Measurements from ENCODE around the gene HSD17B12. TPM values are rescaled to one million over a fixed set of nuclear protein-coding genes. Genes with fewer than 3 reads are reported as not detected.

Gene HSD17B12
- polyA plus RNA-seq, 2 donors: 33.2 to 46.7 TPM

DNA sequence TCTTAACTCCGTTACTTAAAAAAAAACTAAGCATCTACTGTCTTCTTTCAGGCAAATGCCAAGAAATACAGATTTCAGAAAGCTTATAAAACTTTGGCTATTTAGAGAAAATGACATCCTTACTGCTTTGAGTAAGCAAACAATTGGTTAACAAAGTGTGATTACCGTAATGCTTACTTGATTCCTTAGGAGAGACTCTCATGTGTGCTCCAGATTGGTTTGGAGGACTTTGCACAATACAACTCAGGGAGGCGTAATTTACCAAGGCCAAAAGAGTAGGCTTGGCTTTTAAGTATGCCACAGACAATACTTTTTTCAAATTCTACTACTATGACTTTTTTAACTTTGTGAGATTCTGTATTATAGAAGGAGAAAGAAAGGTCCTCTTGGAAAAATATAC, 123.2 kb downstream of the HSD17B12 start:
- WGBS, 2 donors: 65 to 69% methylated on average over 3 of the region's 3 CpGs
- Histone ChIP-seq H3K36me3 (ENCODE audit: control insufficient read depth in 2 of 2, insufficient read depth in 2 of 2, low read length in 1 of 2) (peaks cover 0 to 13% of the 10 kb centered on the region in 2 donors), H3K27ac (ENCODE audit: low read depth in 2 of 2, low read length in 1 of 2) (no peak overlapping the region), H3K4me1 (ENCODE audit: control insufficient read depth in 2 of 2, insufficient read depth in 2 of 2, low read length in 1 of 2) (no peaks in the 10 kb centered on the region), H3K27me3 (ENCODE audit: control insufficient read depth in 1 of 2, insufficient read depth in 2 of 2, low read length in 2 of 2) (no peaks in the 10 kb centered on the region), H3K4me3 (ENCODE audit: low read depth in 1 of 2, low read length in 2 of 2) (no peak overlapping the region), H3K9me3 (ENCODE audit: control insufficient read depth in 2 of 2, insufficient read depth in 1 of 2, low read depth in 1 of 2, low read length in 1 of 2) (no peaks in the 10 kb centered on the region)

- H3K4me3 ChIP-seq (ENCODE audit: low read depth in 1 of 2, low read length in 2 of 2): no peak overlapping the region
- WGBS, 2 donors: 89 to 92% methylated on average over 3 of the region's 3 CpGs
- H3K36me3 ChIP-seq (ENCODE audit: control insufficient read depth in 2 of 2, insufficient read depth in 2 of 2, low read length in 1 of 2): peaks cover 0 to 7% of the 10 kb centered on the region in 2 donors
Measured at GRCh38 chr11:43806976-43807375, 126.4 kb downstream of the HSD17B12 start.

DNA sequence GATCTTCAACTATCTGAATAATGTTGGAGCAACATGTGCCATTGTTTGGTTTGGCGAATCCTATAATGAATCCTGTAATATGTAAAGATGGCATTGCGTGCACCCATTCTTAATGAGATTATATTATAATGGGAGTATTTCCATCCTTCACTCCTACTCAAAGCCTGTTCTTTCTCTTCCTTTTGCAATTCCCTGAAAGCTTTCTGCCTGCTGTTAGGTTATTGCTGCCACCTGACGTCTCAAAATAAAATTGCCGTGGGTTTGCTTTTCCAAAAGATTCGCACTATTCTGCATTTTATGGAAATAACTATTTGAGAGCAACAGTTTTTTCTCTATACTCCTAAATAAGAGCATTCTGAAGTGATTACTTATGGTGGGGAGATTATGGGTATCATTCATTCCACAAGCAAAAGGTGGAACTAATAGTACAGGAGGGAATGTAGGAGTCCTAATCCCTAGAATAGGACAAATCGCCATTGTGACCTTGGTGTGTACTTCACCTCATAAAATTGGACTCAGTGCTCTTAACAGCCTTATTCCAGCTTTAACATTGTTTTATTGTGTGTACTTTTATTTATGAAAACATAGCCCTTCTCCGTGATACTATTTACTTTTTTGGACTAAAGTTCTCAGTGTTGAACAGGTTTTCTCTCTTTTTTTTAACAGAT, 130.5 kb downstream of the HSD17B12 start:
- no peak overlapping the region for H3K27ac ChIP-seq (ENCODE audit: low read depth in 2 of 2, low read length in 1 of 2)
- H3K27me3 ChIP-seq (ENCODE audit: control insufficient read depth in 1 of 2, insufficient read depth in 2 of 2, low read length in 2 of 2): no peaks in the 10 kb centered on the region
- WGBS, 2 donors: 84 to 91% methylated on average over 7 of the region's 7 CpGs

More at GRCh38 chr11:43806976-43807375, 126.4 kb downstream of the HSD17B12 start:
- H3K9me3 ChIP-seq (ENCODE audit: control insufficient read depth in 2 of 2, insufficient read depth in 1 of 2, low read depth in 1 of 2, low read length in 1 of 2): no peaks in the 10 kb centered on the region
- no peaks in the 10 kb centered on the region for H3K4me1 ChIP-seq (ENCODE audit: control insufficient read depth in 2 of 2, insufficient read depth in 2 of 2, low read length in 1 of 2)
- no peaks in the 10 kb centered on the region for H3K27me3 ChIP-seq (ENCODE audit: control insufficient read depth in 1 of 2, insufficient read depth in 2 of 2, low read length in 2 of 2)
- no peak overlapping the region for H3K27ac ChIP-seq (ENCODE audit: low read depth in 2 of 2, low read length in 1 of 2)

GRCh38 chr11:43812471-43812870, 131.9 kb downstream of the HSD17B12 start:
- no peaks in the 10 kb centered on the region for H3K4me1 ChIP-seq (ENCODE audit: control insufficient read depth in 2 of 2, insufficient read depth in 2 of 2, low read length in 1 of 2)
- peaks cover 0 to 3% of the 10 kb centered on the region in 2 donors for H3K36me3 ChIP-seq (ENCODE audit: control insufficient read depth in 2 of 2, insufficient read depth in 2 of 2, low read length in 1 of 2)
- H3K4me3 ChIP-seq (ENCODE audit: low read depth in 1 of 2, low read length in 2 of 2): no peak overlapping the region
- H3K27me3 ChIP-seq (ENCODE audit: control insufficient read depth in 1 of 2, insufficient read depth in 2 of 2, low read length in 2 of 2): no peaks in the 10 kb centered on the region
- H3K27ac ChIP-seq (ENCODE audit: low read depth in 2 of 2, low read length in 1 of 2): no peak overlapping the region
- H3K9me3 ChIP-seq (ENCODE audit: control insufficient read depth in 2 of 2, insufficient read depth in 1 of 2, low read depth in 1 of 2, low read length in 1 of 2): no peaks in the 10 kb centered on the region

More for the DNA sequence above, 130.5 kb downstream of the HSD17B12 start:
- H3K4me3 ChIP-seq (ENCODE audit: low read depth in 1 of 2, low read length in 2 of 2): no peak overlapping the region
- H3K36me3 ChIP-seq (ENCODE audit: control insufficient read depth in 2 of 2, insufficient read depth in 2 of 2, low read length in 1 of 2): peaks cover 0 to 4% of the 10 kb centered on the region in 2 donors
- H3K9me3 ChIP-seq (ENCODE audit: control insufficient read depth in 2 of 2, insufficient read depth in 1 of 2, low read depth in 1 of 2, low read length in 1 of 2): no peaks in the 10 kb centered on the region
- H3K4me1 ChIP-seq (ENCODE audit: control insufficient read depth in 2 of 2, insufficient read depth in 2 of 2, low read length in 1 of 2): no peaks in the 10 kb centered on the region

- Histone ChIP-seq H3K9me3 (ENCODE audit: control insufficient read depth in 2 of 2, insufficient read depth in 1 of 2, low read depth in 1 of 2, low read length in 1 of 2) (no peaks in the 10 kb centered on the region), H3K27ac (ENCODE audit: low read depth in 2 of 2, low read length in 1 of 2) (no peak overlapping the region), H3K4me3 (ENCODE audit: low read depth in 1 of 2, low read length in 2 of 2) (no peak overlapping the region), H3K27me3 (ENCODE audit: control insufficient read depth in 1 of 2, insufficient read depth in 2 of 2, low read length in 2 of 2) (no peaks in the 10 kb centered on the region), H3K36me3 (ENCODE audit: control insufficient read depth in 2 of 2, insufficient read depth in 2 of 2, low read length in 1 of 2) (peaks cover 2 to 3% of the 10 kb centered on the region in 2 donors), H3K4me1 (ENCODE audit: control insufficient read depth in 2 of 2, insufficient read depth in 2 of 2, low read length in 1 of 2) (no peaks in the 10 kb centered on the region)
- 58 to 69% methylated on average over 1 of the region's 1 CpG for WGBS, 2 donors
Measured at GRCh38 chr11:43818220-43818619, 137.7 kb downstream of the HSD17B12 start.

- H3K36me3 ChIP-seq (ENCODE audit: control insufficient read depth in 2 of 2, insufficient read depth in 2 of 2, low read length in 1 of 2): peaks cover 2 to 3% of the 10 kb centered on the region in 2 donors
- no peaks in the 10 kb centered on the region for H3K9me3 ChIP-seq (ENCODE audit: control insufficient read depth in 2 of 2, insufficient read depth in 1 of 2, low read depth in 1 of 2, low read length in 1 of 2)
- no peaks in the 10 kb centered on the region for H3K27me3 ChIP-seq (ENCODE audit: control insufficient read depth in 1 of 2, insufficient read depth in 2 of 2, low read length in 2 of 2)
- 93 to 96% methylated on average over 2 of the region's 2 CpGs for WGBS, 2 donors
- no peak overlapping the region for H3K27ac ChIP-seq (ENCODE audit: low read depth in 2 of 2, low read length in 1 of 2)
- H3K4me3 ChIP-seq (ENCODE audit: low read depth in 1 of 2, low read length in 2 of 2): no peak overlapping the region
- H3K4me1 ChIP-seq (ENCODE audit: control insufficient read depth in 2 of 2, insufficient read depth in 2 of 2, low read length in 1 of 2): no peaks in the 10 kb centered on the region
Measured at GRCh38 chr11:43819926-43820325, 139.4 kb downstream of the HSD17B12 start.

DNA sequence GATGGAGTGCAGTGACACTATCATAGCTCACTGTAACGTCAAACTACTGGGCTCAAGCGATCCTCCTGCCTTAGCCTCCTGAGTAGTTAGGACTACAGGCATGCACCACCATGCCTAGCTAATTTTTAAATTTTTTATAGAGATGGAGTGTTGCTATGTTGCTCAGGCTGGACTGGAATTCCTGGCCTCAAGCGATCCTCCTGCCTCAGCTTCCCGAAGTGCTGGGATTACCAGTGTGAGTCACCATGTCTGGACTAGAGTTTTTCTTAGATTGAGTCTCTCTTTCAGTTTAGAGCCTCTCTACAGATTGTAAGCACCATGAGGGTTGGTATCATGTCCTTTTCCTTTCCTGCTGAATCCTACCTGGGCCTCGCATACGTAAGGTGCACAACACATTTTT, 142.8 kb downstream of the HSD17B12 start:
- 95 to 97% methylated on average over 6 of the region's 6 CpGs for WGBS, 2 donors

DNA sequence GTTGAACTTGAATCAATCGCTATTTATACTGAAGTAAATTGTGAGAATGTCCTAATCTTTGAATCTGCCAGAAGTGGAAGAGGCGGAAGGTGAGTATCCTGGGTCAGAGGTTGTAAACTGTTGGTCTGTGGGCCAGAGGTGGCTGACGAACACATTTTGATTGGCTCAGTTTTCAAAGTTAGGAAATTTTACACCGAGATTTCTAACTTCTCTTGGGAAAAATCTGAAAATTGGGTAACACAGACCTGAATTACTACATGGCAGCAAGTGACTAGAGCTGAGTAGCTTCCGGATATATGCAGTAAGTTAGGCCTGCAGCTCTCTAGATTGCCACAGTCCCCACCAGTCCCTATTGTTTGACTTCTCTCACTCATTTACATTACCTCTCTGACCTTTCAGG, 143.3 kb downstream of the HSD17B12 start:
- H3K27ac ChIP-seq (ENCODE audit: low read depth in 2 of 2, low read length in 1 of 2): no peak overlapping the region
- H3K27me3 ChIP-seq (ENCODE audit: control insufficient read depth in 1 of 2, insufficient read depth in 2 of 2, low read length in 2 of 2): no peaks in the 10 kb centered on the region
- no peak overlapping the region for H3K4me3 ChIP-seq (ENCODE audit: low read depth in 1 of 2, low read length in 2 of 2)
- 93 to 97% methylated on average over 5 of the region's 5 CpGs for WGBS, 2 donors
- H3K9me3 ChIP-seq (ENCODE audit: control insufficient read depth in 2 of 2, insufficient read depth in 1 of 2, low read depth in 1 of 2, low read length in 1 of 2): no peaks in the 10 kb centered on the region
- H3K36me3 ChIP-seq (ENCODE audit: control insufficient read depth in 2 of 2, insufficient read depth in 2 of 2, low read length in 1 of 2): peaks cover 0 to 2% of the 10 kb centered on the region in 2 donors
- H3K4me1 ChIP-seq (ENCODE audit: control insufficient read depth in 2 of 2, insufficient read depth in 2 of 2, low read length in 1 of 2): no peaks in the 10 kb centered on the region

More for the DNA sequence above, 142.8 kb downstream of the HSD17B12 start:
- Histone ChIP-seq H3K9me3 (ENCODE audit: control insufficient read depth in 2 of 2, insufficient read depth in 1 of 2, low read depth in 1 of 2, low read length in 1 of 2) (no peaks in the 10 kb centered on the region), H3K4me1 (ENCODE audit: control insufficient read depth in 2 of 2, insufficient read depth in 2 of 2, low read length in 1 of 2) (no peaks in the 10 kb centered on the region), H3K4me3 (ENCODE audit: low read depth in 1 of 2, low read length in 2 of 2) (no peak overlapping the region), H3K36me3 (ENCODE audit: control insufficient read depth in 2 of 2, insufficient read depth in 2 of 2, low read length in 1 of 2) (peaks cover 0 to 2% of the 10 kb centered on the region in 2 donors), H3K27ac (ENCODE audit: low read depth in 2 of 2, low read length in 1 of 2) (no peak overlapping the region), H3K27me3 (ENCODE audit: control insufficient read depth in 1 of 2, insufficient read depth in 2 of 2, low read length in 2 of 2) (no peaks in the 10 kb centered on the region)

- no peak overlapping the region for H3K27ac ChIP-seq (ENCODE audit: low read depth in 2 of 2, low read length in 1 of 2)
- H3K4me3 ChIP-seq (ENCODE audit: low read depth in 1 of 2, low read length in 2 of 2): no peak overlapping the region
Measured at GRCh38 chr11:43825217-43825816, 144.8 kb downstream of the HSD17B12 start.

More at GRCh38 chr11:43825217-43825816, 144.8 kb downstream of the HSD17B12 start:
- Histone ChIP-seq H3K4me1 (ENCODE audit: control insufficient read depth in 2 of 2, insufficient read depth in 2 of 2, low read length in 1 of 2) (no peaks in the 10 kb centered on the region), H3K36me3 (ENCODE audit: control insufficient read depth in 2 of 2, insufficient read depth in 2 of 2, low read length in 1 of 2) (no peaks in the 10 kb centered on the region), H3K9me3 (ENCODE audit: control insufficient read depth in 2 of 2, insufficient read depth in 1 of 2, low read depth in 1 of 2, low read length in 1 of 2) (no peaks in the 10 kb centered on the region), H3K27me3 (ENCODE audit: control insufficient read depth in 1 of 2, insufficient read depth in 2 of 2, low read length in 2 of 2) (no peaks in the 10 kb centered on the region)
- WGBS, 2 donors: 51 to 55% methylated on average over 5 of the region's 5 CpGs
